ENCODE measurements around the gene ESAM.

ESAM gene

GRCh38 chr11:124724979-124725718 is 36.9 kb downstream of the ESAM start:
- no peak overlapping the region for H3K9ac ChIP-seq (ENCODE audit: low read depth, low read length)
- no peak overlapping the region for H3K4me3 ChIP-seq (ENCODE audit: low read length)
- WGBS, result 42% methylated on average over 12 of the region's 14 CpGs
- no peaks in the 10 kb centered on the region for H3K36me3 ChIP-seq (ENCODE audit: insufficient read depth, low read length)
- H3K27me3 ChIP-seq (ENCODE audit: insufficient read depth, low read length), result peaks cover 56% of the 10 kb centered on the region
- H3K27ac ChIP-seq (ENCODE audit: low read depth, low read length), result no peak overlapping the region
- H3K9me3 ChIP-seq (ENCODE audit: insufficient read depth, low read depth, low read length), result no peaks in the 10 kb centered on the region
- peaks cover 24% of the 10 kb centered on the region for H3K4me1 ChIP-seq (ENCODE audit: insufficient read depth, low read length)

- WGBS, result 59% methylated on average over 6 of the region's 6 CpGs
- Histone ChIP-seq H3K4me3 (ENCODE audit: low read length) (no peak overlapping the region), H3K27me3 (ENCODE audit: insufficient read depth, low read length) (peaks cover 86% of the 10 kb centered on the region)
Measured at GRCh38 chr11:124722176-124722575, 39.9 kb downstream of the ESAM start.

GRCh38 chr11:124719534-124719933 is 42.6 kb downstream of the ESAM start:
- Histone ChIP-seq H3K4me1 (ENCODE audit: insufficient read depth, low read length) (peaks cover 9% of the 10 kb centered on the region; the same call in 1 of the 2 replicates), H3K4me3 (ENCODE audit: low read length) (no peak overlapping the region), H3K36me3 (ENCODE audit: insufficient read depth, low read length) (no peaks in the 10 kb centered on the region), H3K9me3 (ENCODE audit: insufficient read depth, low read depth, low read length) (no peaks in the 10 kb centered on the region), H3K27ac (ENCODE audit: low read depth, low read length) (no peak overlapping the region), H3K27me3 (ENCODE audit: insufficient read depth, low read length) (peaks cover 100% of the 10 kb centered on the region), H3K9ac (ENCODE audit: low read depth, low read length) (no peak overlapping the region)
- WGBS, result 42% methylated on average over 2 of the region's 2 CpGs

More at GRCh38 chr11:124722176-124722575, 39.9 kb downstream of the ESAM start:
- no peaks in the 10 kb centered on the region for H3K9me3 ChIP-seq (ENCODE audit: insufficient read depth, low read depth, low read length)
- H3K27ac ChIP-seq (ENCODE audit: low read depth, low read length), result no peak overlapping the region
- H3K4me1 ChIP-seq (ENCODE audit: insufficient read depth, low read length), result peaks cover 26% of the 10 kb centered on the region
- H3K36me3 ChIP-seq (ENCODE audit: insufficient read depth, low read length), result no peaks in the 10 kb centered on the region
- no peak overlapping the region for H3K9ac ChIP-seq (ENCODE audit: low read depth, low read length)

GRCh38 chr11:124718801-124719200 is 43.3 kb downstream of the ESAM start:
- H3K36me3 ChIP-seq (ENCODE audit: insufficient read depth, low read length), result no peaks in the 10 kb centered on the region
- H3K4me1 ChIP-seq (ENCODE audit: insufficient read depth, low read length), result peaks cover 9% of the 10 kb centered on the region; the same call in 1 of the 2 replicates
- H3K4me3 ChIP-seq (ENCODE audit: low read length), result peak overlapping the region; percentile 54; the same call in 1 of the 2 replicates
- WGBS, result 31% methylated on average over 14 of the region's 14 CpGs
- H3K27me3 ChIP-seq (ENCODE audit: insufficient read depth, low read length), result peaks cover 100% of the 10 kb centered on the region
- no peak overlapping the region for H3K27ac ChIP-seq (ENCODE audit: low read depth, low read length)
- no peaks in the 10 kb centered on the region for H3K9me3 ChIP-seq (ENCODE audit: insufficient read depth, low read depth, low read length)
- H3K9ac ChIP-seq (ENCODE audit: low read depth, low read length), result no peak overlapping the region

GRCh38 chr11:124717786-124718651 is 44.1 kb downstream of the ESAM start:
- Histone ChIP-seq H3K27ac (ENCODE audit: low read depth, low read length) (no peak overlapping the region), H3K27me3 (ENCODE audit: insufficient read depth, low read length) (peaks cover 94% of the 10 kb centered on the region), H3K9ac (ENCODE audit: low read depth, low read length) (no peak overlapping the region), H3K36me3 (ENCODE audit: insufficient read depth, low read length) (no peaks in the 10 kb centered on the region), H3K4me3 (ENCODE audit: low read length) (peak overlapping the region; percentile 54), H3K9me3 (ENCODE audit: insufficient read depth, low read depth, low read length) (no peaks in the 10 kb centered on the region), H3K4me1 (ENCODE audit: insufficient read depth, low read length) (peaks cover 9% of the 10 kb centered on the region; the same call in 1 of the 2 replicates)
- 2% methylated on average over 42 of the region's 45 CpGs for WGBS

GRCh38 chr11:124717421-124717785 is 44.7 kb downstream of the ESAM start:
- Histone ChIP-seq H3K4me3 (ENCODE audit: low read length) (peak overlapping the region; percentile 54), H3K27ac (ENCODE audit: low read depth, low read length) (no peak overlapping the region), H3K9me3 (ENCODE audit: insufficient read depth, low read depth, low read length) (no peaks in the 10 kb centered on the region), H3K27me3 (ENCODE audit: insufficient read depth, low read length) (peaks cover 88% of the 10 kb centered on the region), H3K9ac (ENCODE audit: low read depth, low read length) (no peak overlapping the region), H3K4me1 (ENCODE audit: insufficient read depth, low read length) (peaks cover 9% of the 10 kb centered on the region; the same call in 1 of the 2 replicates), H3K36me3 (ENCODE audit: insufficient read depth, low read length) (no peaks in the 10 kb centered on the region)
- 61% methylated on average over 6 of the region's 7 CpGs for WGBS

GRCh38 chr11:124716591-124716990 is 45.5 kb downstream of the ESAM start:
- peaks cover 80% of the 10 kb centered on the region for H3K27me3 ChIP-seq (ENCODE audit: insufficient read depth, low read length)
- no peak overlapping the region for H3K27ac ChIP-seq (ENCODE audit: low read depth, low read length)
- H3K4me1 ChIP-seq (ENCODE audit: insufficient read depth, low read length), result peaks cover 9% of the 10 kb centered on the region; the same call in 1 of the 2 replicates
- H3K36me3 ChIP-seq (ENCODE audit: insufficient read depth, low read length), result no peaks in the 10 kb centered on the region
- H3K4me3 ChIP-seq (ENCODE audit: low read length), result no peak overlapping the region
- no peak overlapping the region for H3K9ac ChIP-seq (ENCODE audit: low read depth, low read length)
- no peaks in the 10 kb centered on the region for H3K9me3 ChIP-seq (ENCODE audit: insufficient read depth, low read depth, low read length)
- 24% methylated on average over 1 of the region's 3 CpGs for WGBS

- no peak overlapping the region for H3K9ac ChIP-seq (ENCODE audit: low read depth, low read length)
- no peak overlapping the region for H3K4me3 ChIP-seq (ENCODE audit: low read length)
- WGBS, result 94% methylated on average over 3 of the region's 3 CpGs
Measured at GRCh38 chr11:124712392-124712791, 49.7 kb downstream of the ESAM start.

GRCh38 chr11:124707829-124708228 is 54.3 kb downstream of the ESAM start:
- H3K9ac ChIP-seq (ENCODE audit: low read depth, low read length), result no peak overlapping the region
- H3K4me1 ChIP-seq (ENCODE audit: insufficient read depth, low read length), result no peaks in the 10 kb centered on the region
- no peak overlapping the region for H3K4me3 ChIP-seq (ENCODE audit: low read length)
- H3K27ac ChIP-seq (ENCODE audit: low read depth, low read length), result no peak overlapping the region
- 92% methylated on average over 4 of the region's 4 CpGs for WGBS
- H3K36me3 ChIP-seq (ENCODE audit: insufficient read depth, low read length), result no peaks in the 10 kb centered on the region
- H3K27me3 ChIP-seq (ENCODE audit: insufficient read depth, low read length), result no peaks in the 10 kb centered on the region; the same call in 1 of the 2 replicates
- H3K9me3 ChIP-seq (ENCODE audit: insufficient read depth, low read depth, low read length), result no peaks in the 10 kb centered on the region

More at GRCh38 chr11:124712392-124712791, 49.7 kb downstream of the ESAM start:
- Histone ChIP-seq H3K4me1 (ENCODE audit: insufficient read depth, low read length) (no peaks in the 10 kb centered on the region), H3K36me3 (ENCODE audit: insufficient read depth, low read length) (no peaks in the 10 kb centered on the region), H3K27ac (ENCODE audit: low read depth, low read length) (no peak overlapping the region), H3K9me3 (ENCODE audit: insufficient read depth, low read depth, low read length) (no peaks in the 10 kb centered on the region), H3K27me3 (ENCODE audit: insufficient read depth, low read length) (peaks cover 38% of the 10 kb centered on the region)

All from HUES64 (cell line).